Heart left ventricle (tissue), 13 donors: ENCODE measurements around the gene CRIP3.

Source experiments
- POLR2A ChIP-seq, 2 donors: fragments of 450-650 bp; IDR thresholded peaks; one replicate each; pipeline ENCODE4 v1.6.1; 2017; ENCODE audit warnings: antibody characterized with exemption in 2 of 2, mild to moderate bottlenecking in 2 of 2, moderate library complexity in 2 of 2
- TF ChIP-seq, protein P1 (sequence below), 12 donors: fragments of 200-600 bp; sonication (generic) in 4 of 12; IDR thresholded peaks; one replicate each; pipeline versions ENCODE4 v1.5.0 to v1.8.0; 2018 to 2022; ENCODE audit warnings: antibody characterized with exemption in 12 of 12, mild to moderate bottlenecking in 5 of 12
- donor health status: ischemic (EF 13 %, LVEDD 7.1; RV severe dilation, severe dysfunction).
- donor health status: DM: no; HTN: yes; CAD: no.
- donor health status: DM: no; HTN: no; CAD: no.
- donor health status: ischemic (EF 25% LVEDD 6.9; RV normal size, moderate dysfunction).
- donor health status: ischemic (EF 25% LVEDD 5.7; RV mildly dilated, moderate dysfunction).
- donor health status: ischemic (EF 35%, LVEDD 5.7; RV mildly dilated, moderate dysfunction).
- donor health status: nonischemic (EF 11% LVEDD 7.7; RV severe dilation, severe dysfunction).
- donor health status: DM: yes; HTN: yes; CAD: no.
- donor health status: PGD.
- donor health status: ischemic (EF 29% LVEDD 5.4; RV normal size, mild dysfunction).
- donor health status: nonischemic (EF 23%, LVEDD 6.1; RV moderate dilation, normal function).

DNA sequence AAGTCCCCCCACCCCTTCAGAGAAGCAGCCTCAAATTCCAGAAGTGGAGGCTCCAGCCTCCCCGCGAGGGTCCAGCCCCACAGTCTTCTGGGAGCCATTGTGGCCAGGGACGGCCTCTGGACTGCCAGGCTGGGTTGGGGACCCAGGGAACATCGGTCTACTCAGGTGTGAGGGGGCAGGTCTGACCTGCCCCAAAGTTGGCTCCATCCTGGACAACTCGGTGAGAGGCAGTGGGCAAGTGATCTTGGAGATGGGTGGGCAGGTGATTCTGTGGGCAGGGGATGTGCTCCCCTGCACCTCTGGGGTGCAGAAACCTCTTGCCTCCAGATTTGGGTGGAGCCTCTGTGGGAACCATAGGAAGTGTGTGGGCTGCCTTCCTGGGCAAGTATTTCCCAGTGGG, 22.8 kb downstream of the CRIP3 start:
- TF ChIP-seq, protein P1, sequence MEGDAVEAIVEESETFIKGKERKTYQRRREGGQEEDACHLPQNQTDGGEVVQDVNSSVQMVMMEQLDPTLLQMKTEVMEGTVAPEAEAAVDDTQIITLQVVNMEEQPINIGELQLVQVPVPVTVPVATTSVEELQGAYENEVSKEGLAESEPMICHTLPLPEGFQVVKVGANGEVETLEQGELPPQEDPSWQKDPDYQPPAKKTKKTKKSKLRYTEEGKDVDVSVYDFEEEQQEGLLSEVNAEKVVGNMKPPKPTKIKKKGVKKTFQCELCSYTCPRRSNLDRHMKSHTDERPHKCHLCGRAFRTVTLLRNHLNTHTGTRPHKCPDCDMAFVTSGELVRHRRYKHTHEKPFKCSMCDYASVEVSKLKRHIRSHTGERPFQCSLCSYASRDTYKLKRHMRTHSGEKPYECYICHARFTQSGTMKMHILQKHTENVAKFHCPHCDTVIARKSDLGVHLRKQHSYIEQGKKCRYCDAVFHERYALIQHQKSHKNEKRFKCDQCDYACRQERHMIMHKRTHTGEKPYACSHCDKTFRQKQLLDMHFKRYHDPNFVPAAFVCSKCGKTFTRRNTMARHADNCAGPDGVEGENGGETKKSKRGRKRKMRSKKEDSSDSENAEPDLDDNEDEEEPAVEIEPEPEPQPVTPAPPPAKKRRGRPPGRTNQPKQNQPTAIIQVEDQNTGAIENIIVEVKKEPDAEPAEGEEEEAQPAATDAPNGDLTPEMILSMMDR (IDR thresholded peaks at IDR 0.05): no peak
- TF ChIP-seq POLR2A (IDR thresholded peaks at IDR 0.05): no peak
